ENCODE measurements around the gene ZNF14.
A peak's percentile ranks its signal among the peaks of the same experiment; 100 is the strongest.
"Not testable (repeated sequence)": the region's sequence is repeated elsewhere in the genome, so short reads cannot be mapped to it uniquely, and the experiment has no call there.

ZNF14 gene

DNA sequence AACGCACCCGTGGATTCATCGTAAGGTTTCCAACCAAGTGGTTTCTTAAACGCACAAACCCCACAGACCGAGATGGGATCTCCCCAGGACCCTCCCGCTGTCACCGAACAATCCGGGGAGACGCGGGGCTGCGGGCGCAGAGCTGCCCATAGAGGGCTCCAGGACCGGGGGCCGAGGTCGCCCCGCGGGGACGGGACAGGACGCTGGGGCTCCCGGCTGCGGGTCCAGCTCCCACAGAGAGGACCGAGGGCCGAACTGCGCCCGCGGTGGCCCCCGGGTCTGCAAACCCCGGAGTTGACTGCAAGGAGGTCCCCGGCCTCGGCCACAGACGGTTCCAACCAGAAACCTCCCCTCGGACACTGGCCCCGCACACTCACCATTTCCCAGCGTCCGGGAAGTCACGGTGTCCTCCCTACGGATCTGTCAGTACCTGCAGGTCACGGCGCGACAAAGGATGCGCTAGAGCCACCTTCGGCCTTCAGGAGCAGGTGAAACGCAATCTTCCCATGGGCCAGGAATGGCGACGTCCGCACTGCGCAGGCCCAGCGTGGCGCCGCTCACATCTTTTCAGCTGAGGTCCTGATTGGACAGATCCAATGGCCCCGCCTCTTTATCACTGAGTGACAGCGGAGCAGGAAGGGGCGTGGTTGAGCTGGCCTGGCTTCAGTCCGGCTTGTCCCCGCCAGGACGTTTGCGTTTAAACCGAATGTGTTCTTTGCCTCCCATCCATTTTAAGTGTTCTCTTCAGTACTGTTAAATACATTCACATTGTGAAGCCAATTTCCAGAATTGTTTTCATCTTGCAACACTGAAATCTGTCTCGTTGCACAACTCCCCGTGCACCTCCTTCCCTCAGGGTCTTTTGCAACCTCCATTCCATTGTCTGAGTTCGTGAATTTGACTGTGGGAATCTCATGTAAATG lies at the start of gene ZNF14:
Gene ZNF14 (minus strand): TSS at position 534 of the 923 bp plus-strand sequence. CDS start 154 bp downstream, at position 380.
- peak; percentile 82 for FAIRE-seq

DNA sequence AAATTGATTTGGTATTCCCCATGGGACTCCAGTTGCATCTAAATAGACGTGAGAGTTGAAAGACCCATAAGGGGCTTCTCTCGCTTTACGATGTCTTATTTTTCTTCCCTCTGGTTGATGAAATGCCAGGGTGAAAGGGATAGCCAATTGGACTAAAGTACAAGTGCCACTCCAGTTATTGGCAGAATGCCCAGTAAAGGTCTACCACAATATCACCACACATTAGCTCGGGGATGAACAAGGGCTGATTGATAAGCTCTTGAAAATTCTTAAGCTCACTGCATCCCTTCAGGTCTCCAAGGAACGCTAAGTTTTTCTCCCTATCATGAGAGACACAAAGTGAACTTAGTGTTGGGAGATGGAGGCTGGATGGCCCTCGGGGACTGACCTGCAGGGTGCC lies 48.9 kb upstream of the ZNF14 start:
- FAIRE-seq: not testable (repeated sequence)

- no peak for FAIRE-seq
Observed at GRCh38 chr19:19778666-19779065, 45.8 kb upstream of the ZNF14 start.

GRCh38 chr19:19777692-19778091 lies 44.8 kb upstream of the ZNF14 start:
- no peak for FAIRE-seq

DNA sequence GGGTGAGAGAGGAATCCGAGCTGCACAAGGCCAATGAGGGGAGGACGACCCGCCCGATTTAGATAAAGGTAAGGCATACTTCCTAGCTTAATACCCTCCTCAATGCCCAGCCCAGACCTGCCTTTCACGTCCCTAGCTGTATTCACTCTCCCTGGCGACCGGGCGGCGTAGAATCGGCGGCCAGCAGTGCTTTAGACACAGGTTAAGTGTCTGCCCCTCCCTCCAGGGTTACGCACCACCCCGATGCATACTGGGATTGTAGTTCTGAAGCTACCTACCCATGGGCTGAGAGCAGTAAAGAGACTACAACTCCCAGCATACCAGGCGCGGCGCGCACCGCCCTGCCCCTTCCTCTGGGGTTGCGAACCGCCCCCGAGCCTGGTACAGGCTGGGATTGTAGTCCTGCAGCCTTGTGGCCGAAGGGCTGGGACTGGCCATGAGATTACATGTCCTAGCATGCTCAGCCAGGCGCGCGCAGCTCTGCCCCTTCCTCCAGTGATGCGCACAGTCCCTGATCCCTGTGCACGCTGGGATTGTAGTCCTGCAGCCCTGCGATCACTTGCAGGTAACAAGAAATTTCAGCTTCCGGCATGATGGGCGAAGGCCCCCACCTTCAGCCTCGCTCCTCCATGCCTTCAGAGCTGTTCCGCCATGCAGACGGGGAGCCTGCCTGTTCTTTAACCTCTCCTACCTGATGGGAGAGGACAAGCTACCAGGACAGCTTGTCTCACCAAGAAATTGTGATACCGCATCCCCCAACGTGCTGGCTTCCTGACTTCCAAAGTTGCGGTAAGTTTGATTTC lies 43.5 kb upstream of the ZNF14 start:
- peak; percentile 96 for FAIRE-seq

DNA sequence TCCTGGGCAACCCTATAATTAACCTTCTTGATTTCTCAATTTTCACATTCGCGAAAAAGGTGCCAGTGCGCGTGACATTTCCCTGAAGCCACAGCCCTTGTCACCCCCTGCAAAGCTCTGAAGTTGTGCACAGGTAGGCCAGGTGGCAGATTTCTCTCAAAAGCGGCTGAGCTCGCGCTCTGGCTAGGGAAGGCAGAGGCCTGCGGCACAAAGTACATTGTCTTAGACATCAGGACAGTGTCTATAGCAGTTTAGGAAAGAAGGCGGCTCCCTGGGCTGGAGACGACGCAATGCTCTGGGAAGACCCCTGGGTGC lies 42.9 kb upstream of the ZNF14 start:
- FAIRE-seq: no peak

DNA sequence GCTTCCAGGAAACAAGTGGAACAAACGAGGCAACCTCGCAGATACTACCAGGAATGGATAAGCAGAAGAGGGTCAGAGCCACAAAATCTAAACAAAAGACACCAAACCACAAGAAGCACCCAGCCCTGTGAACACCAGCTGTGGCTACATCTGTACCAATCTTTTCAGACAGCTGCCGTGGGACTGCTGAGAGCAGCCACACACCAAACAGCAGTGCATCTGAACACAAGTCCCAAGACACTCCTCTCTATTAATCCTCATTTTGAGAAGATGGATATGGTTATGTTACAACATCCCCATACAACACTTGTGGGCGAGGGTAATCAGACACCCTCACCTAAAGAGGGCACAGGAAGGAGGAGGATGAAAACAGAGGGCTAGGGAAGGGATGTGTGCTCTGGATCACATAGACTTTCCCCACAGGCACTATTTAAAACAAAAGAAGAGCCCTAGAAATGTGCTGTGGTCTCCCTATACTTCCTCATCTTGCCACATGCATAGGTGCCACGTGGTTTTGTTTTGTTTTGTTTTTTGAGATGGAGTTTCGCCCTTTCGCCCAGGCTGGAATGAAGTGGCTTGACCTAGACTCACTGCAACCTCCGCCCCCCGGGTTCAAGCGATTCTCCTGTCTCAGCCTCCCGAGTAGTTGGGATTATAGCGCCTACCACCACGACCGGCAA lies 41.6 kb upstream of the ZNF14 start:
- no peak for FAIRE-seq

DNA sequence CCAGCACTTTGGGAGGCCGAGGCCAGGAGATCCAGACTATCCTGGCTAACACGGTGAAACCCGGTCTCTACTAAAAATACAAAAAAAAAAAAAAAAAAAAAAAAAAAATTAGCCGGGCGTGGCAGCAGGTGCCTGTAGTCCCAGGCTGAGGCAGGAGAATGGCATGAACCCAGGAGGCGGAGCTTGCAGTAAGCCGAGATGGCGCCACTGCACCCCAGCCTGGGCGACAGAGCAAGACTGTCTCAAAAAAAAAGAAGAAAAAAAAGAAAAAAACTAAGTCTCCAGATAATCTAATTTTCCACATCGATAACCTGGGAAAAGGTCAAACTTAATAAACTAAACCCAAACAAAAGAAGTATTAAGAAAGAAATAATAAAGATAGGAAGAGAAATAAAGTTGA lies 39.1 kb upstream of the ZNF14 start:
- peak; percentile 45 for FAIRE-seq

- FAIRE-seq: not testable (repeated sequence)
Observed at GRCh38 chr19:19769971-19770370, 37.1 kb upstream of the ZNF14 start.

GRCh38 chr19:19758164-19758563 lies 25.3 kb upstream of the ZNF14 start:
- no peak for FAIRE-seq

DNA sequence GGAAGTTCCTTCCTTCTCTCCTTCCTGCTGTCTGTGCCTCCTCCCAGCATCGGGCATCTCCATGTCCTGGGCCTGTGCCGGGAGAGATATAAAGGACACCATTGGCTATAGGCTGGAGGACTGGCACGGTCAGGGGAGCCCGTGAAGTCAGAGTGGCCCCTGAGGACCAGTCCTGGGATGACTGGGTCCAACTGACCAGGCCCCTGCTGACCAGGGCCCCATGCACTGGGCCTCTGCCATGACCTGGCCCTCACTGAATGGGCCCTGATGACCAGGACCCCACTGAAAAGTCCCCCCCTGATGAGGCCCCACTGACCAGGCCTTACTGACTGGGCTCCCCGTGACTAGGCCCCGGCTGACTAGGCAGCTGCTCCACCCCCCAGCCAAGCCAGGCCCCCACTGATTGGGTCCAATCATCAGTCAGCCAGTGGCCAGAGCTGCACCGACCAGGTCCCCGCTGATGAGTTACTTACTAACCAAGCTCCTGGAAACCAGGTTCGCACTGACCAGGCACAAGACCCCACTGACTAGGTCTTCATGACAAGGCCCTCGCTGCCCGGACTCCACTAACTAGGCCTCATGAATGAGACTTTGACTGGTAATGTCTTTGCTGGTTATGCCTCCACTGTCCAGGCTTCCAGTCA lies 20.0 kb upstream of the ZNF14 start:
- FAIRE-seq: no peak

DNA sequence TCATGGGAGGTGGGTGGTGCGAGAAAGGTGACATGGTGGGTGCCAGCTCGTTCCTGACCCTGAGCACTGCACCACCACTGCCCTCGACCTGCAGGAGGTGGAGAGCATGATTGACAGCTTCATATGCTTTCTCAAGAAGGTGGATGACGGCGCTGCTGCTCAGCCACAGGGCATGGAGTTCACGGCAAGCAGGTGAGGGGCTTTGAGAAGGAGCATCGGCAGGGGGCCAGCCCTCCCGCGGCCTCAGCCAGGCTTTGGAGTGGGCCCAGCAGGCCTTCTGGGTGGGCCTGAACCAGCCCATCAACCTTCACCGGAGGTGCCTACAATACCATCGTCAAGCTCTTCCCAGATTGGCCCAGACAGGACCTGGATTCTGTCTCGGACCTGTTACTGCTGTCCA lies 18.9 kb upstream of the ZNF14 start:
- no peak for FAIRE-seq

DNA sequence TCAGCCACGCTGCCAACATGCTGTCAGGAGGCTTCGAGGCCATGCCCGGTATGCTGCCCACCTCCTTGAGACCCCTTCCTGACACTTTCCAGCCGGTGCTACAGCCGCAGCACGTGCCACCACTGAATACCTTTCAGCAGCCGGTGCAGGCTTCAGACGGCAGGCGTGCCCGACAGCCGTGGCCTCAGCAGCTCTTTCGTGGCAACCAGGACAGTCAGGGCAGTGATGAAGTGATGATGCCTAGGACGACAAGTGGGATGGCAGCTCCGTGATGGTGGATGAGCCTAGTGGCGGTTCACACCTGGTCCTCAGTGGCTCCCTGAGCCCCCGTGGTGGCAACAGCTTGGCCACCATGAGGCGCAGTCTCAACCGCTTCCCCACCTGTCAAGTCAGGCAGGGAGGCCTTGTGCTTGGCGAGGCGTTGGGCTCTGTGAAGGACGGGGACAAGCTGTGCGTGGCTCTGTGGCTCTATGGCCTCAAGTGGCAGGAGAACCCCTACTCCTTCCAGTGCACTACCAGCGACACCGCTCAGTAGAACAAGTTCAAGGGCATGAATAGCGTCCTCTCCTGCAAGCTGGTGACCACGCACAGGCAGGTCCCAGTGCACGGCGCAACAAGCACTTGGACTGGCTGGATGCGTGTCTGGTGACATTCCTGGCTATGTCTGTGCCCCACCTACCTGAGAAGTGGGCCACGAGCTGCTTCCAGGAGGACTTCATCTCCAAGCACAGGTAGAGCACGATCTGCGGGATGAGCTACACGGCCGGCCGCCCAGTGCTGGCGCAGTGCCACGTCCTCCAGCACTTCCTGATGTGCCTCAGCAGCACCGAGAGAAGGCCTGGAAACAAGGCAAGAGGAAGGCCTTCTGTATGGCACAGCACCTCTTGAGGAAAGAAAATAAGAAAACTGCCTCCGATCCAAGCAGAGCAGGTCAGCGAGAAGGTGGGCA lies 18.2 kb upstream of the ZNF14 start:
- no peak for FAIRE-seq

DNA sequence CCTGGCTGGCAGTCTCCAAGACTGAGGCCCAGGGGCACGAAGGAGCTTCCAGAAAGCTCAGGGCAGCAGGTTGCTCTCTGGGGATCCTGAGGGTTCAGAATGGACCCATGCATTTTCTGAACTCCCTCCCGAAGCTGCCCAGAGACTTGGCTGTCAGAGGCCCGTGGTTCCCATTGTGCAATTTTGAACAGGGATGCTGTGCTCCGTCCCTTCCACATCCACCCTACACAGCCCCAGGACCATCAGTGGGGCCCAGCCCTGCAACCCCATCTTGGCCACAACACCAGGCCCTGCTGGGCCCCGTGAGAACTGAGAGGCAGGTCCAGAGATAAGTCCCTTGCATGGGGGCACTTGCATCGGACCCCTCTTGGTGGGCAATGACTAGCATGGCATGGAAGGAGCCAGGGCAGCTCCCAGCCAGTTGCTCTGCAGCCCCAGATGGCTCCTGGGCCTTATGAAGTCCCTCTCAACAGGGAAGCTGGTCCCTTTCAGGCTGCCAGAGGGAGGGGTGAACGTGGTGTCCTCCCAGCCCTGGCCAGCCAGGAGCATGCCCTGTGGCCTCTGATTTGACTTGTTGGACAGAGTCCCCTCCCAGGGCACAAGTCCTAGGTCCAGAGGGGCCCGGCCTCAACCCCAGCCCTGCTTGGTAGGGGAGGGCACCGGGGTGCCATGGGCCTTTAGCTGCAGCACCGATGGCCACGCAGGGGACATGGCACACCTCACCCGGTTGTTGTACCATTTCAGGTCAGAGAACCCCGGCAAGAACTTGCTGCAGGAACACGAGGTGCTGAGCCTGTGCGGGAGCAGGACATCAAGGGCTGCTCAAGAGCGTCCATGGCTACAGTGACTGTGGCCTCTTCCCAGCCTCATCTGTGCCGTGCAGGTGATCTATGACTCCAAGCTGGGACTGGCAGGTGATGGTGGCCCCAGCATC lies 17.3 kb upstream of the ZNF14 start:
- FAIRE-seq: no peak

- FAIRE-seq: no peak
Observed at GRCh38 chr19:19749117-19749907, 16.4 kb upstream of the ZNF14 start.

- no peak for FAIRE-seq
Observed at GRCh38 chr19:19748249-19748938, 15.5 kb upstream of the ZNF14 start.

GRCh38 chr19:19747357-19748220 lies 14.7 kb upstream of the ZNF14 start:
- FAIRE-seq: no peak

All from endometrium (tissue), 2 donors.